HepG2 (cell line): Measurements from ENCODE around the gene BAG3. TPM values are rescaled to one million over a fixed set of nuclear protein-coding genes. Genes with fewer than 3 reads are reported as not detected.
A peak's percentile ranks its signal among the peaks of the same experiment; 100 is the strongest.

Experiments used
- ARID3A ChIP-seq: IDR thresholded peaks from 2 replicates; pipeline ENCODE4 v1.6.1; 2012; ENCODE audit warnings: low read depth, low read length, improper control_type of control experiment
- CBX1 ChIP-seq: IDR thresholded peaks from one replicate; pipeline ENCODE4 v1.6.1; 2016; ENCODE audit warnings: antibody characterized with exemption, low read depth
- CBX5 ChIP-seq: sonication (generic); formaldehyde crosslinking; IDR thresholded peaks from 2 replicates; pipeline ENCODE4 v1.4.0; 2020; ENCODE audit warnings: missing genetic modification reagents, borderline replicate concordance
- FIP1L1 ChIP-seq: fragments of 200-400 bp; formaldehyde crosslinking; IDR thresholded peaks from 2 replicates; pipeline ENCODE4 v1.6.1; 2018; ENCODE audit warnings: low read depth, mild to moderate bottlenecking, low read length, moderate library complexity, borderline replicate concordance; ENCODE audit not compliant: insufficient read depth
- FOXA3 ChIP-seq: IDR thresholded peaks from 2 replicates; pipeline ENCODE4 v1.6.1; 2016; ENCODE audit warnings: missing genetic modification reagents, missing compliant biosample characterization
- HNRNPL ChIP-seq: fragments of 200-400 bp; formaldehyde crosslinking; IDR thresholded peaks from 2 replicates; pipeline ENCODE4 v1.6.1; 2017; ENCODE audit warnings: mild to moderate bottlenecking, low read depth, low read length
- HNRNPUL1 ChIP-seq: fragments of 200-400 bp; formaldehyde crosslinking; IDR thresholded peaks from 2 replicates; pipeline ENCODE4 v1.6.1; 2017; ENCODE audit warnings: low read depth, mild to moderate bottlenecking, low read length, moderate library complexity
- KLF11 ChIP-seq: IDR thresholded peaks from 2 replicates; pipeline ENCODE4 v1.6.1; 2016; ENCODE audit warnings: missing compliant biosample characterization
- SAP130 ChIP-seq: IDR thresholded peaks from 2 replicates; pipeline ENCODE4 v1.6.1; 2016; ENCODE audit warnings: low read depth
- SP4 ChIP-seq: sonication (generic); formaldehyde crosslinking; IDR thresholded peaks from 2 replicates; pipeline ENCODE4 v1.8.1; 2023; ENCODE audit warnings: mild to moderate bottlenecking, missing genetic modification reagents
- SRF ChIP-seq: IDR thresholded peaks from 2 replicates; pipeline ENCODE4 v1.6.1; 2011; ENCODE audit warnings: mild to moderate bottlenecking, low read depth, low read length, moderate library complexity
- TEAD2 ChIP-seq: sonication (generic); formaldehyde crosslinking; IDR thresholded peaks from 2 replicates; pipeline ENCODE4 v1.9.0; 2021; ENCODE audit warnings: missing genetic modification reagents
- TFE3 ChIP-seq: IDR thresholded peaks from 2 replicates; pipeline ENCODE4 v1.6.1; 2016
- ZNF256 ChIP-seq: sonication (generic); formaldehyde crosslinking; conservative IDR thresholded peaks from 2 replicates; pipeline ENCODE4 v1.4.0; 2020; ENCODE audit warnings: missing genetic modification reagents
- ZNF446 ChIP-seq: sonication (generic); formaldehyde crosslinking; IDR thresholded peaks from 2 replicates; pipeline ENCODE4 v1.5.0; 2020; ENCODE audit warnings: mild to moderate bottlenecking, missing genetic modification reagents
- ZNF609 ChIP-seq: sonication (generic); formaldehyde crosslinking; IDR thresholded peaks from 2 replicates; pipeline ENCODE4 v1.4.0; 2020; ENCODE audit warnings: mild to moderate bottlenecking, missing genetic modification reagents, borderline replicate concordance
- ZSCAN20 ChIP-seq: sonication (generic); formaldehyde crosslinking; IDR thresholded peaks from 2 replicates; pipeline ENCODE4 v1.4.0; 2020; ENCODE audit warnings: missing genetic modification reagents, mild to moderate bottlenecking, borderline replicate concordance
- polyA plus RNA-seq, 8 experiments: library from polyadenylated mRNA; depleted of rRNA in 3 of 8; stranded (reverse) in 7 of 8; unstranded in 1 of 8; fragments of >200 nt; fragmentation: Illumina TruSeq in 4 of 8; extraction: Trizol in 4 of 8; gene quantifications; 2 replicates each; pipeline versions ENCODE4 v1.2.1 to v1.2.3, GENCODE V29; 2011 to 2016; ENCODE audit warnings: low read depth in 4 of 8, missing spikeins in 1 of 8, mixed read lengths in 1 of 8; ENCODE audit not compliant: insufficient read depth in 1 of 8
- total RNA-seq, 5 experiments: library from RNA; depleted of rRNA; stranded (reverse); fragments of >200 nt; fragmentation: Illumina TruSeq; extraction: Trizol; gene quantifications; 2 replicates each; pipeline ENCODE4 v1.2.3, GENCODE V29; 2016; ENCODE audit warnings: low read depth in 1 of 5
- TF ChIP-seq, protein P1 (sequence below): sonication (generic); formaldehyde crosslinking; IDR thresholded peaks from 2 replicates; pipeline ENCODE4 v1.5.0; 2020; ENCODE audit warnings: mild to moderate bottlenecking, missing genetic modification reagents
- TF ChIP-seq, protein P2 (sequence below): sonication (generic); formaldehyde crosslinking; IDR thresholded peaks from 2 replicates; pipeline ENCODE4 v1.9.0; 2021; ENCODE audit warnings: missing genetic modification reagents, mild to moderate bottlenecking, borderline replicate concordance

The BAG3 gene
- total and polyA plus RNA-seq, 2 of the 13 experiments (the other 11 are each of a cell fraction or from before 2014, with no cell fraction given), result 2.9 to 6.7 TPM

DNA sequence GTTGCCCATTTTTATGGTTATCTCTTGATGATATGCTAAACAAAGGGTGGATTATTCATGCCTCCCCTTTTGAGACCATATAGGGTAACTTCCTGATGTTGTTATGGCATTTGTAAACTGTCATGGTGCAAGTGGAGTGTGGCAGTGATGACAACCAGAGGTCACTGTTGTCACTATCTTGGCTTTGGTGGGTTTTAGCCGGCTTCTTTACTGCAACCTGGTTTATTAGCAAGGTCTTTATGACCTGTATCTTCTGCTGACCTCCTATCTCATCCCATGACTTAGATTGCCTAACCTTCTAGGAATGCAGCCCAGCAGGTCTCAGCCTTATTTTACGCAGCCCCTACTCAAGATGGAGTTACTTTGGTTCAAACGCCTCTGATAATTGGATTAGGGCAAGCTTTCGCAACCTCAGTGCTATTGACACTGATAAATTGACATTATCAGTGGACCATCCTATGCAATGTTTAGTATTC lies 36.9 kb downstream of the BAG3 start (continued):
- peak; percentile 92 for TF ChIP-seq SRF
- TF ChIP-seq, protein P1, sequence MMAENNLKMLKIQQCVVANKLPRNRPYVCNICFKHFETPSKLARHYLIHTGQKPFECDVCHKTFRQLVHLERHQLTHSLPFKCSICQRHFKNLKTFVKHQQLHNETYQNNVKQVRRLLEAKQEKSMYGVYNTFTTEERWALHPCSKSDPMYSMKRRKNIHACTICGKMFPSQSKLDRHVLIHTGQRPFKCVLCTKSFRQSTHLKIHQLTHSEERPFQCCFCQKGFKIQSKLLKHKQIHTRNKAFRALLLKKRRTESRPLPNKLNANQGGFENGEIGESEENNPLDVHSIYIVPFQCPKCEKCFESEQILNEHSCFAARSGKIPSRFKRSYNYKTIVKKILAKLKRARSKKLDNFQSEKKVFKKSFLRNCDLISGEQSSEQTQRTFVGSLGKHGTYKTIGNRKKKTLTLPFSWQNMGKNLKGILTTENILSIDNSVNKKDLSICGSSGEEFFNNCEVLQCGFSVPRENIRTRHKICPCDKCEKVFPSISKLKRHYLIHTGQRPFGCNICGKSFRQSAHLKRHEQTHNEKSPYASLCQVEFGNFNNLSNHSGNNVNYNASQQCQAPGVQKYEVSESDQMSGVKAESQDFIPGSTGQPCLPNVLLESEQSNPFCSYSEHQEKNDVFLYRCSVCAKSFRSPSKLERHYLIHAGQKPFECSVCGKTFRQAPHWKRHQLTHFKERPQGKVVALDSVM, result no peak
- no peak for TF ChIP-seq ZNF609 (CRISPR knock-in tag)
- TF ChIP-seq ZNF256 (CRISPR knock-in tag), result no peak
- TF ChIP-seq, protein P2, sequence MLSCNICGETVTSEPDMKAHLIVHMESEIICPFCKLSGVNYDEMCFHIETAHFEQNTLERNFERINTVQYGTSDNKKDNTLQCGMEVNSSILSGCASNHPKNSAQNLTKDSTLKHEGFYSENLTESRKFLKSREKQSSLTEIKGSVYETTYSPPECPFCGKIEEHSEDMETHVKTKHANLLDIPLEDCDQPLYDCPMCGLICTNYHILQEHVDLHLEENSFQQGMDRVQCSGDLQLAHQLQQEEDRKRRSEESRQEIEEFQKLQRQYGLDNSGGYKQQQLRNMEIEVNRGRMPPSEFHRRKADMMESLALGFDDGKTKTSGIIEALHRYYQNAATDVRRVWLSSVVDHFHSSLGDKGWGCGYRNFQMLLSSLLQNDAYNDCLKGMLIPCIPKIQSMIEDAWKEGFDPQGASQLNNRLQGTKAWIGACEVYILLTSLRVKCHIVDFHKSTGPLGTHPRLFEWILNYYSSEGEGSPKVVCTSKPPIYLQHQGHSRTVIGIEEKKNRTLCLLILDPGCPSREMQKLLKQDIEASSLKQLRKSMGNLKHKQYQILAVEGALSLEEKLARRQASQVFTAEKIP (CRISPR knock-in tag), result no peak
- no peak for TF ChIP-seq CBX1
- TF ChIP-seq FOXA3 (CRISPR knock-in tag), result no peak
- no peak for TF ChIP-seq HNRNPL
- no peak for TF ChIP-seq ZSCAN20 (CRISPR knock-in tag)
- TF ChIP-seq CBX5, result no peak
- no peak for TF ChIP-seq TEAD2 (CRISPR knock-in tag)
- no peak for TF ChIP-seq HNRNPUL1
- TF ChIP-seq TFE3 (CRISPR knock-in tag), result no peak
- no peak for TF ChIP-seq KLF11 (CRISPR knock-in tag)
- peak; percentile 25; the same call in 1 of the 2 replicates for TF ChIP-seq SAP130
- peak; percentile 52; the same call in 1 of the 2 replicates for TF ChIP-seq SP4 (CRISPR knock-in tag)
- no peak for TF ChIP-seq FIP1L1
- no peak for TF ChIP-seq ARID3A
- no peak for TF ChIP-seq ZNF446 (CRISPR knock-in tag)
